Gastroesophageal sphincter (tissue), 3 donors: ENCODE measurements around the gene ARHGAP18.

ENCODE experiments used
- CTCF ChIP-seq, 4 experiments: fragments of 200-600 bp in 2 of 4; fragments of 450-650 bp in 2 of 4; sonication (generic) in 1 of 4; IDR thresholded peaks; one replicate each; pipeline ENCODE4 v1.5.1; 2017 to 2019; ENCODE audit warnings: antibody characterized with exemption in 4 of 4, mild to moderate bottlenecking in 2 of 4, moderate library complexity in 2 of 4
- EP300 ChIP-seq: sonication (generic); formaldehyde crosslinking; IDR thresholded peaks from one replicate; pipeline ENCODE4 v1.6.1; 2017; ENCODE audit warnings: antibody characterized with exemption, mild to moderate bottlenecking
- POLR2A ChIP-seq, 2 donors: fragments of 450-650 bp; IDR thresholded peaks; one replicate each; pipeline ENCODE4 v1.6.1; 2017; ENCODE audit warnings: antibody characterized with exemption in 2 of 2, mild to moderate bottlenecking in 2 of 2, moderate library complexity in 1 of 2
- POLR2AphosphoS5 ChIP-seq: sonication (generic); formaldehyde crosslinking; IDR thresholded peaks from one replicate; pipeline ENCODE4 v1.6.1; 2017; ENCODE audit warnings: antibody characterized with exemption

- TF ChIP-seq POLR2A (IDR thresholded peaks at IDR 0.05) (no peak), CTCF (IDR thresholded peaks at IDR 0.05) (no peak), POLR2AphosphoS5 (no peak), EP300 (no peak)
These were observed 144.2 kb downstream of the ARHGAP18 start for GRCh38 chr6:129565811-129566210.
